Activated B cell treated with CpG ODN at 0.5 μM for 24 hours (primary cell): ENCODE measurements around the gene MYO16. TPM values are rescaled to one million over a fixed set of nuclear protein-coding genes. Genes with fewer than 3 reads are reported as not detected.

Source experiments
- ATAC-seq: fragments of 200-7000 bp; cut with Tn5 transposase; one replicate; pipeline ENCODE4 v1.10.0; 2021; ENCODE audit warnings: low read depth, mild to moderate bottlenecking, moderate library complexity
- CTCF ChIA-PET: fragments of 350-600 bp; sonication (Branson Sonifier 250); formaldehyde crosslinking; loops from one replicate; lab custom pipeline; 2021; ENCODE audit warnings: antibody characterized with exemption; lab: Charles Lee
- POLR2A ChIA-PET: fragments of 350-600 bp; sonication (Branson Sonifier 250); formaldehyde crosslinking; loops from one replicate; lab custom pipeline; 2021; ENCODE audit warnings: antibody characterized with exemption; lab: Charles Lee
- DNase-seq: peaks from one replicate; pipeline ENCODE4 v3.0.0; 2022
- H3K27ac Mint-ChIP-seq: one replicate; pipeline ENCODE4 v1.8.0; 2020; ENCODE audit warnings: mixed read lengths
- H3K27me3 Mint-ChIP-seq: one replicate; pipeline ENCODE4 v1.8.0; 2021; ENCODE audit warnings: mixed read lengths
- H3K36me3 Mint-ChIP-seq: one replicate; pipeline ENCODE4 v1.8.0; 2021; ENCODE audit warnings: low read depth, mixed read lengths
- H3K4me1 Mint-ChIP-seq: one replicate; pipeline ENCODE4 v1.8.0; 2021; ENCODE audit warnings: mixed read lengths
- H3K4me3 Mint-ChIP-seq: one replicate; pipeline ENCODE4 v1.8.0; 2020; ENCODE audit warnings: mild to moderate bottlenecking, mixed read lengths
- H3K9me3 Mint-ChIP-seq: one replicate; pipeline ENCODE4 v1.8.0; 2020; ENCODE audit warnings: mixed read lengths
- CTCF ChIP-seq: fragments of 200-600 bp; IDR thresholded peaks from one replicate; pipeline ENCODE4 v1.8.0; 2022; ENCODE audit warnings: antibody characterized with exemption, mild to moderate bottlenecking
- intact Hi-C: fragments of 100-400 bp; cut with micrococcal nuclease; formaldehyde crosslinking; loops from one replicate; pipeline ENCODE4 v1.15.1; 2024
- total RNA-seq: library from RNA; stranded (reverse); gene quantifications from 2 replicates; pipeline ENCODE4 v1.2.3, GENCODE V29; 2022

The MYO16 gene
- total RNA-seq, 1 donor from 2014 or later = not detected

DNA sequence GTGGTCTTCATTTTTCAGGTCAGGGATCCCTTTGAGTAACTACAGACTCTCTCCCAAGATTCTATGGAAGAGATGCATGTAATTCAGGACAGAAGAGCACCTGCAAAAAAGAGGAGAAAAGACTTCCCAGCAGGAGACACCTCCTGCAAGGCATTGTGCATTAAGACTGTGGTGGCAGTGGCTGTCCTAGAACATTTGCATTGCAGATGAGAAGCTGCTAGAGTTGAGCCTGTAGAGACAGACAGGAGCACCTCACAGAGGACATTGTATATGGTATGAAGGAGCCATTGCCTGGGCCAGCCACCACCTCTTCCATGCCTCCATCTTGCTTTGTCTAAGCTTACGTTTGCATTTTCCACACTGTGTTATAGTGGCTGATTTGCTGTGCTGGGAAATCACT is 11.2 kb upstream of the MYO16 start:
- intact Hi-C loops = no loop called here
- Mint-ChIP-seq H3K4me3 (no peak overlapping the region), H3K27me3 (no peaks in the 10 kb centered on the region), H3K27ac (no peak overlapping the region), H3K4me1 (no peaks in the 10 kb centered on the region), H3K9me3 (no peaks in the 10 kb centered on the region), H3K36me3 (no peaks in the 10 kb centered on the region)
- ChIA-PET CTCF (no interaction called here), POLR2A (no interaction called here)
- ATAC-seq (no peak), DNase-seq (no peak)
- no peak for TF ChIP-seq CTCF

DNA sequence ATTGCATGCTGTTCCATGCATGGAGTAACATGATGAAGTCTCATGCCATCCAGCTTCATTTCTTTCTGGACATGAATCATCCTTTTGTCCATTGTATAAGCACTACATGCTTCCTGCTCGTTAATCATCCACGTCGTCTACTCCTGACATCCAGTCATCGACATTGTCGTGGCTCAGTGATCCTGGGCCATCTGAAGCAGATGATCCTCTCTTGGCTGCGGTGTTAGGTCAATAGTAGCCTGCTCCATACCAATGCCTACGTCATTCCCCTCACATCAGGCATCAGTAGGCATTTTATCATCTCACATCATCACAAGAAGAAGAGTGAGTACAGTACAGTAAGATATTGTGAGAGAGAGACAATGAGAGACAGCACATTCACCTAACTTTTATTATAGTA is 7.9 kb upstream of the MYO16 start:
- Mint-ChIP-seq H3K9me3 (peaks cover 6% of the 10 kb centered on the region), H3K27me3 (no peaks in the 10 kb centered on the region), H3K4me1 (no peaks in the 10 kb centered on the region), H3K4me3 (no peak overlapping the region), H3K36me3 (no peaks in the 10 kb centered on the region), H3K27ac (no peak overlapping the region)
- intact Hi-C loops = no loop called here
- ChIA-PET POLR2A (no interaction called here), CTCF (no interaction called here)
- ATAC-seq (no peak), DNase-seq (no peak)
- TF ChIP-seq CTCF = no peak

DNA sequence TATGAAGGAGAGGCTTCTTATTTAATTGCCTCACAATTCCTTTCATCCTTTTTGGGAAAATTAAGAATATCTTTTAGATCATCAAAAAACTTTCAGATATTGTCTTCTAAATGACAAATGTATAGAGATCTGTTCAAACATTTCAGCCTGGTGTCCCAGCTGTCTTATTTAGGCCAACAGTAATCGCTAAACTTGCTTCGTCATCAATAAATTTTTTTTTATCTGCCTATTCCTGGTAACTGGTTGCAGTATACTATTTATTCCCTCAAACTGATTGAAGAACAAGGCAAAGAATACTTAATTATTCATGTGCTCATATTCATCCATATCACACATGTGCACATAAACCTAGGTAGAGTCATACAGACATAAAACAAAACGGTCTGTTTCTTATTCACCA is 5.3 kb upstream of the MYO16 start:
- Mint-ChIP-seq H3K27ac (no peak overlapping the region), H3K4me1 (no peaks in the 10 kb centered on the region), H3K36me3 (no peaks in the 10 kb centered on the region), H3K27me3 (no peaks in the 10 kb centered on the region), H3K9me3 (peaks cover 6% of the 10 kb centered on the region), H3K4me3 (no peak overlapping the region)
- CTCF ChIA-PET = no interaction called here
- no peak for DNase-seq
- intact Hi-C loops = no loop called here
- no peak for TF ChIP-seq CTCF
- ATAC-seq = no peak
- POLR2A ChIA-PET = no interaction called here

DNA sequence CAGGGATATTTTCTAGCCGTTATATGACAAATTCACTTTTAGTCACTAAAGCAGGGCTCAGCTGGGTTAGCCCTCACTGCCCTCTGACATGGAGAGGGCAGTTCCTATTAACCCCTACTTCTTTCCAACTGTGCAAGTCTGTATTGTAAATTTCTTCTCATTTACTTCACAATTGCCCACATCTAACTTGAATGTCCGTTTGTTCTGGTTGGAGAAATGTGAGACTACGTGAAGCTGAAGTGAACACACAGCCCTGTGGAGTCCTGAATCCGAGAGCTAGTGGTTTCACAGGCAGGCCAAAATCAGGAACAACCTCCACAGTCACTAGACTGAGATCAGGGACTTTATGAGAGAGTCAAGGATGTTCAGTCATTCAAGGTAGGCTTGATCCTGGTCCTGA is 4.4 kb upstream of the MYO16 start:
- POLR2A ChIA-PET = no interaction called here

DNA sequence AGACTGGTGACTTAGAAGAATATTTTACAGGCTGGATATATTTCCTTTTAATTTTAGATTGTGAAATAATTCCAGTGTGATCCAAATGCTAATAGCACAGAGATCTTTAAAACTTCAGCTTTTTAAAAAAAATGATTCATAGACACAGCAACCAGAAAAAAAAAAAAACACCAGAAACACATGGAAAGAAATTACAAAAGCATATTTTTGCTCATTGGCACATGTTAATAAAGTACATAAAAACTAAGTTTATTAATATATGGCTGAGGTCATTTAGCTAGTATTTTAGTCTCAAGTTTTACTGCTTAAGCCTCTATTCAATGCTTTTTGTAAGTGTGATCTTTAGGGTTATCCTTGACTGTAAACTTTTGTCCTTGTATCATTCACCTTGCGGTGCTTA is 577 bp downstream of the MYO16 start:
- CTCF ChIA-PET = interaction anchor here (0.8 kb wide), 1 partner anchor 265 kb away, joined by 3 read pairs; no protein-coding TSS in a partner anchor
- ATAC-seq (no peak), DNase-seq (no peak)
- no peak overlapping the region for H3K4me3 Mint-ChIP-seq
- no peak overlapping the region for H3K27ac Mint-ChIP-seq
- POLR2A ChIA-PET = interaction anchor here (0.6 kb wide), 1 partner anchor 46 kb away, joined by 6 read pairs; no protein-coding TSS in a partner anchor
- intact Hi-C loops = no loop called here
- H3K9me3 Mint-ChIP-seq = peaks cover 6% of the 10 kb centered on the region
- no peak for TF ChIP-seq CTCF
- no peaks in the 10 kb centered on the region for H3K4me1 Mint-ChIP-seq
- no peaks in the 10 kb centered on the region for H3K36me3 Mint-ChIP-seq
- no peaks in the 10 kb centered on the region for H3K27me3 Mint-ChIP-seq

More for the DNA sequence above, 4.4 kb upstream of the MYO16 start:
- ATAC-seq (no peak), DNase-seq (no peak)
- CTCF ChIA-PET = no interaction called here
- no peak overlapping the region for H3K4me3 Mint-ChIP-seq
- no peaks in the 10 kb centered on the region for H3K36me3 Mint-ChIP-seq
- intact Hi-C loops = no loop called here
- TF ChIP-seq CTCF = no peak
- H3K27ac Mint-ChIP-seq = no peak overlapping the region
- peaks cover 6% of the 10 kb centered on the region for H3K9me3 Mint-ChIP-seq
- H3K27me3 Mint-ChIP-seq = no peaks in the 10 kb centered on the region
- H3K4me1 Mint-ChIP-seq = no peaks in the 10 kb centered on the region
